Activated CD4-positive, alpha-beta T cell treated with anti-CD3 and anti-CD28 coated beads, Interleukin-2, amount 10 ng/mL, durations not matched to agents 7 days and 5 days (primary cell): ENCODE measurements around the gene HMGB1. TPM values are rescaled to one million over a fixed set of nuclear protein-coding genes. Genes with fewer than 3 reads are reported as not detected.

ENCODE experiments used
- CTCF ChIA-PET: fragments of 350-600 bp; sonication (Branson Sonifier 250); formaldehyde crosslinking; loops from one replicate; lab custom pipeline; 2021; ENCODE audit warnings: antibody characterized with exemption; lab: Charles Lee
- POLR2A ChIA-PET: fragments of 350-600 bp; sonication (Branson Sonifier 250); formaldehyde crosslinking; loops from one replicate; lab custom pipeline; 2021; ENCODE audit warnings: antibody characterized with exemption; lab: Charles Lee
- DNase-seq: peaks from one replicate; pipeline ENCODE4 v3.0.0-alpha.2; 2020
- H3K27ac Mint-ChIP-seq: one replicate; pipeline ENCODE4 v1.8.0; 2021; ENCODE audit warnings: mild to moderate bottlenecking, moderate library complexity, mixed read lengths
- H3K27me3 Mint-ChIP-seq: one replicate; pipeline ENCODE4 v1.8.0; 2021; ENCODE audit warnings: mixed read lengths
- H3K36me3 Mint-ChIP-seq: one replicate; pipeline ENCODE4 v1.8.0; 2021; ENCODE audit warnings: low read depth, mixed read lengths
- H3K4me1 Mint-ChIP-seq: one replicate; pipeline ENCODE4 v1.8.0; 2021; ENCODE audit warnings: mixed read lengths
- H3K4me3 Mint-ChIP-seq: one replicate; pipeline ENCODE4 v1.8.0; 2021; ENCODE audit warnings: mild to moderate bottlenecking, moderate library complexity, mixed read lengths
- H3K9me3 Mint-ChIP-seq: one replicate; pipeline ENCODE4 v1.8.0; 2021; ENCODE audit warnings: mixed read lengths
- total RNA-seq, 2 experiments: library from RNA; stranded (reverse); gene quantifications; one replicate each; pipeline ENCODE4 v1.2.3, GENCODE V29; 2021

The HMGB1 gene
- total RNA-seq, 2 experiments from 2014 or later: 709 to 827 TPM

DNA sequence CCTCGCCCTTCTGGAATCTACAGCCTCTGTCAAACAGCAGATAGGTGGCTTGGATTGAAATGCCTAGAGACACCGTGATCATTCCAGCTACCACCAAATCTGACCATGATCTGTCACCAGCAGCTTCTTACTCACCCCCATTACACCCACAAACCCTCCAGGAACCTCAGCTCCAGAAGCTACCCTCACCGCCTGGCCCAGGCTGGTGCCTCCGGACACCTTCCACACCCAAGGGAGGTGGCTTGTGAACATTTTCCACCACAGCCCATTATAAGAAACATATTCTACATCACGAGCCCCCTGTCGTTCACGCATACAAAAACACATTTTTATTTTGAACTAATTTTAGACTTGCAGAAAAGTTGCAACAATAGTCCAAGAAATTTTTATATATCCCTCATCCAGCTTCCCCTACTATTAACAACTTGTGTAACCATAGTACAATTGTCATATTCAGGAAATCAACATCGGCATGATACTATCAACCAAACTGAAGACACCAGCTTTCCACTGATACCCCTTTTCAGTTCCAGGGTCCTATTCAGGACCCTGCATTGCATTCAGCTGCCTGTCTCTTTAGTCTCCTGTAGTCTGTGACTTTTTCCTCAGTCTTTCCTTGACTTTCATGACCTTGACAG is 58.8 kb downstream of the HMGB1 start:
- no peak overlapping the region for H3K27ac Mint-ChIP-seq
- ChIA-PET POLR2A (no interaction called here), CTCF (interaction anchor here (0.7 to 2.0 kb wide), 6 partner anchors 15 to 56 kb away, joined by 3 to 9 read pairs (median 3); no protein-coding TSS in a partner anchor)
- no peak for DNase-seq
- peaks cover 29% of the 10 kb centered on the region for H3K4me1 Mint-ChIP-seq
- H3K36me3 Mint-ChIP-seq: peaks cover 3% of the 10 kb centered on the region
- H3K4me3 Mint-ChIP-seq: no peak overlapping the region
- peaks cover 5% of the 10 kb centered on the region for H3K27me3 Mint-ChIP-seq
- H3K9me3 Mint-ChIP-seq: no peaks in the 10 kb centered on the region

Other genes starting within 250 kb of the HMGB1 start
- gene KATNAL1, start 158.4 kb downstream of the HMGB1 start, total RNA-seq: 10 to 100 TPM; 25.0 to 27.4 TPM
- under 1 TPM in 1 of 2 experiments, not detected in 1; 0.17 TPM for gene UBE2L5, start 43.4 kb downstream of the HMGB1 start, total RNA-seq
- 10 to 100 TPM; 18.8 to 19.7 TPM for gene USPL1, start 152.0 kb upstream of the HMGB1 start, total RNA-seq